Progenitor cell of endocrine pancreas (in vitro differentiated cells): ENCODE measurements around the gene ADAMTS9. TPM values are rescaled to one million over a fixed set of nuclear protein-coding genes. Genes with fewer than 3 reads are reported as not detected.
A peak's percentile ranks its signal among the peaks of the same experiment; 100 is the strongest.

Source experiments
- DNase-seq: peaks from one replicate; pipeline ENCODE4 v3.0.0; 2021; ENCODE audit warnings: low spot score; ENCODE audit not compliant: unreplicated experiment
- H3K27ac Mint-ChIP-seq: 2 replicates; pipeline ENCODE4 v1.8.0; 2021; ENCODE audit warnings: mild to moderate bottlenecking, moderate library complexity, mixed read lengths
- H3K27me3 Mint-ChIP-seq: 2 replicates; pipeline ENCODE4 v1.8.0; 2021; ENCODE audit warnings: mixed read lengths
- H3K36me3 Mint-ChIP-seq: 2 replicates; pipeline ENCODE4 v1.8.0; 2022; ENCODE audit warnings: mixed read lengths; ENCODE audit not compliant: insufficient read depth
- H3K4me1 Mint-ChIP-seq: 2 replicates; pipeline ENCODE4 v1.8.0; 2021; ENCODE audit warnings: low read depth, mixed read lengths
- H3K4me3 Mint-ChIP-seq: 2 replicates; pipeline ENCODE4 v1.8.0; 2021; ENCODE audit warnings: low read depth, mild to moderate bottlenecking, moderate library complexity, mixed read lengths
- H3K9me3 Mint-ChIP-seq: 2 replicates; pipeline ENCODE4 v1.8.0; 2021; ENCODE audit warnings: low read depth, mixed read lengths
- total RNA-seq: library from RNA; stranded (reverse); gene quantifications from 2 replicates; pipeline ENCODE4 v1.2.1, GENCODE V29; 2021
- TF ChIP-seq, protein P1 (sequence below): fragments of 200-600 bp; sonication (generic); IDR thresholded peaks from one replicate; pipeline ENCODE4 v1.5.0; 2021; ENCODE audit warnings: antibody characterized with exemption, mild to moderate bottlenecking; ENCODE audit not compliant: unreplicated experiment

Gene ADAMTS9
- total RNA-seq, 1 donor from 2014 or later = 54.2 TPM

DNA sequence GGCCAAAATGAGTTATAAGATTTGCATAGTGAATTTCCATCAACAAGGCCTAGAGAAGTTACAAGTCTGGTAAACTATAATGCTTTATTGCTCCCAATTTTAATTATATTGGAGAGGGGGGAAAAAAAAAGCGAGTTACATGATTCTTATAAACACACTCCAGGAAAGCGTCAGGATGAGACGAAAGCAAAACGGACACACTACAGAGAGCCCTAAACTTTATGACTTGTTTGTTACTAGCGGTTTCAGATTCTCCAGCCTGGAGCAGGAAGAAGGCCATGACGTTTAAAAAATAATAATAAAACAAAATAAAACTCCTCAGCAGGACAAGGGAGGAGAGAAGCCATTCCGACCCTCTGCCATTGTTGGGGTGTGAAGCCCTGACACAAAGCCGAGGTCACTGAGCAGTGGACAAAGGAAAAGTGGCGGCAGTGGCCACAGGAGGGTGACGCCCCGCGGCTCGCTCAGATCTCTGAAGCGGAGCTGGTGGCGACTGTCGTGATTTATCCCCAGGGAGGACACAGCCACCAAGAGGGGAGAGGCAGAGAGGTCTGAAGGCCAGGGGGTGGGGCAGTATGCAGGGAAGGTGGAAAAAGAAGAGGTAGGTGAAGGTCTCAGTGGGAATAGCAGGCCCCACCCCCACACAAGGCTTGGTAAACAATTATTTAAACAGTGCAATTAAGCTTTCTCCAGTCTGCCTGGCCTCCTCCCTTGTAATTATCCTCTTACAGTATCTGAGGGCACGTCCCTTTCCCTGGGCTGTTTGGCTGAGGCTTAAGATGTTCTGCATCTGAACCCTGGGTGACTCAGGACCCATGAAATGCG lies 45.3 kb downstream of the ADAMTS9 start:
- peak overlapping the region; percentile 94 for H3K27ac Mint-ChIP-seq
- no peak for DNase-seq
- peaks cover 22% of the 10 kb centered on the region for H3K36me3 Mint-ChIP-seq
- TF ChIP-seq, protein P1, sequence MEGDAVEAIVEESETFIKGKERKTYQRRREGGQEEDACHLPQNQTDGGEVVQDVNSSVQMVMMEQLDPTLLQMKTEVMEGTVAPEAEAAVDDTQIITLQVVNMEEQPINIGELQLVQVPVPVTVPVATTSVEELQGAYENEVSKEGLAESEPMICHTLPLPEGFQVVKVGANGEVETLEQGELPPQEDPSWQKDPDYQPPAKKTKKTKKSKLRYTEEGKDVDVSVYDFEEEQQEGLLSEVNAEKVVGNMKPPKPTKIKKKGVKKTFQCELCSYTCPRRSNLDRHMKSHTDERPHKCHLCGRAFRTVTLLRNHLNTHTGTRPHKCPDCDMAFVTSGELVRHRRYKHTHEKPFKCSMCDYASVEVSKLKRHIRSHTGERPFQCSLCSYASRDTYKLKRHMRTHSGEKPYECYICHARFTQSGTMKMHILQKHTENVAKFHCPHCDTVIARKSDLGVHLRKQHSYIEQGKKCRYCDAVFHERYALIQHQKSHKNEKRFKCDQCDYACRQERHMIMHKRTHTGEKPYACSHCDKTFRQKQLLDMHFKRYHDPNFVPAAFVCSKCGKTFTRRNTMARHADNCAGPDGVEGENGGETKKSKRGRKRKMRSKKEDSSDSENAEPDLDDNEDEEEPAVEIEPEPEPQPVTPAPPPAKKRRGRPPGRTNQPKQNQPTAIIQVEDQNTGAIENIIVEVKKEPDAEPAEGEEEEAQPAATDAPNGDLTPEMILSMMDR = no peak
- no peak overlapping the region for H3K4me3 Mint-ChIP-seq
- H3K27me3 Mint-ChIP-seq = no peaks in the 10 kb centered on the region
- H3K9me3 Mint-ChIP-seq = peaks cover 4% of the 10 kb centered on the region
- H3K4me1 Mint-ChIP-seq = peaks cover 50% of the 10 kb centered on the region

DNA sequence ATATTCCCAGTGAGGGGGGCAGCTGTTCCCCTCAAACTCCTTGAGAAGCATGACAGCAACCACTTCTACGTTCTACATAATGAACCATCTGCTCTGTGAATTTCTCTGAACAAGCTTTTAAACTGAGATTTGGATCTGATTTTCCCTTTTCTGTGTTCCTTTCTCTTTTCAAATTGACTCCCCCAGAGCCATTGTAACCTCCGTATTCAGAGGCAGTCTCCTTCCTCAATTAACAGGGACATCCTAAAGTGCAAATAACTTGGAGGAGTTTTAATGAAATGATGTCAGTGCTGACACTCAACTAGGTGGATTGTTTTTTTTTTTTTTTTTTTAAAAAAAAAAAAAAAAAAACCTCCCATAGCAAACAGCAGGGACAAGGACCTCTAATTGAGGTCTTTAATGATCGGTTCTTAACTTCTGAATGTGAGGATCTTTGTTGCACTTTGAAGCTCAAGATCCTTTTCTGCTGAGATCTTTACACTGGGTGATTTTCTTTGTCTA lies 48.8 kb downstream of the ADAMTS9 start:
- no peak overlapping the region for H3K27ac Mint-ChIP-seq
- H3K27me3 Mint-ChIP-seq = no peaks in the 10 kb centered on the region
- DNase-seq = no peak

DNA sequence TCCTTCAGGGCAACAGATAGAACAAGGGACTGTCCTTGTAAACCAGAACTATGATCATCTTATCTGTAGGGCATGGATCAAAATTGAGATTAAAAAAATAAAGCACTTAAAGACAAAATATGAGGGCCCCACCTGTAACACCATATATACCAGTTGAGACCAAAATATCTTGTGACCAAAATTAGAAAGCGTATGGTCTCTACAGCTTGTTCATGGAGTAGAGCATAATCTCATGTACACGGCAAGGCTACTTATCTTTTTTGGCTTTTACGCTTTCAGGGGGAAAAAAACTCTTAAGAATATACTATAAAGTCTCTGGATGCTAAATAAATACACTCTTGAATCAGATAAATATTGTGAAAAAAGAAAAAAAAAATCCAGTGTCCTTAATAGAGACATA lies 49.3 kb downstream of the ADAMTS9 start:
- no peak overlapping the region for H3K27ac Mint-ChIP-seq
- TF ChIP-seq, protein P1 = no peak

More for the DNA sequence above, 48.8 kb downstream of the ADAMTS9 start:
- H3K9me3 Mint-ChIP-seq = no peaks in the 10 kb centered on the region
- peaks cover 36% of the 10 kb centered on the region for H3K4me1 Mint-ChIP-seq
- no peak overlapping the region for H3K4me3 Mint-ChIP-seq
- TF ChIP-seq, protein P1 = no peak
- H3K36me3 Mint-ChIP-seq = peaks cover 16% of the 10 kb centered on the region

DNA sequence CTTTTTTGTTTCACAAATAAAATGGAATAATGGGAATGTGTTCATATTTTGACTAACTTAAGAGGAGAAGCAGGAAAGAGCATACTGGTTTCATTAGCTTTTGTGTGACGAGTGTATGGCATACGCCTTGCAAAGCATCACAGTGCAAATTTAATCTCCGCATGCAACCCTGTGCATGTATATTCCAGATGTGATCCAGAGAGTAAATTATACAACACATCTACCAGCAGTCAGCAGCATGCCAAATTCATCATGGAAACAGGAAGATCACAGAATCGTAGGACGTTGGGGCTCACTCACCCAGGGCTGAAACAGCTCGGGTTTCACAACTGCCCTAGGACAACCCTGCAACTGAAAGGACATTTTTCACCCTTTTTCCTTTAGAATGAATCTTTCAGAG lies 53.4 kb downstream of the ADAMTS9 start:
- no peak overlapping the region for H3K27ac Mint-ChIP-seq
- H3K36me3 Mint-ChIP-seq = peaks cover 39% of the 10 kb centered on the region
- DNase-seq = no peak
- no peaks in the 10 kb centered on the region for H3K9me3 Mint-ChIP-seq
- no peaks in the 10 kb centered on the region for H3K27me3 Mint-ChIP-seq
- peaks cover 10% of the 10 kb centered on the region for H3K4me1 Mint-ChIP-seq
- TF ChIP-seq, protein P1 = no peak
- no peak overlapping the region for H3K4me3 Mint-ChIP-seq

More for the DNA sequence above, 49.3 kb downstream of the ADAMTS9 start:
- Mint-ChIP-seq H3K27me3 (no peaks in the 10 kb centered on the region), H3K9me3 (no peaks in the 10 kb centered on the region), H3K4me1 (peaks cover 36% of the 10 kb centered on the region), H3K36me3 (peaks cover 16% of the 10 kb centered on the region), H3K4me3 (no peak overlapping the region)
- no peak for DNase-seq

DNA sequence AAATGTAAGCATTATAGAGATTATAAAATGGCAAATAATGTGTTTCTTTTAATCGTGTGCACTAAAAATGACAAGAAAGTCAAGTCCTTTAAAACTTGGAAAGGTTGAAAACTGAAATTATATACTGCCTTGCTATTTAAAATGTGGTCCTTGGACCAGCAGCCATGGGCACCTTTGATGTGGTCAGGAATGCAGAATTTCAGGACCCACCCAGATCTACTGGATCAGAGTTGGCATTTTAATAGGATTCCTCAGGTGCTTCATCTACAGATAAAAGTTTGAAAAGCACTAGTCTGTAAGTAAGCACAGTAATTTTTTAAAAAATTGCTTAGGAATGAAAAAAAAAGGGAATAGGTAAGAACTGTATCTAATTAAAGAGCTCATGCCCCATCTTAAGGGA lies 55.8 kb downstream of the ADAMTS9 start:
- Mint-ChIP-seq H3K4me3 (no peak overlapping the region), H3K9me3 (no peaks in the 10 kb centered on the region), H3K27ac (no peak overlapping the region), H3K36me3 (peaks cover 49% of the 10 kb centered on the region), H3K4me1 (peaks cover 26% of the 10 kb centered on the region), H3K27me3 (no peaks in the 10 kb centered on the region)
- DNase-seq = no peak
- TF ChIP-seq, protein P1 = no peak
